BLaER1 treated with 17β-estradiol and CSF1 and Interleukin-3, amounts not matched to agents 10 nM and 100 nM (cell line): ENCODE measurements around the gene SEZ6L.

Experiments used
- H3K27ac ChIP-seq, 11 experiments: shearing (Covaris generic); formaldehyde crosslinking; 2 replicates each; pipeline ENCODE4 v1.8.1; 2022
- H3K27me3 ChIP-seq, 11 experiments: shearing (Covaris generic); formaldehyde crosslinking; 2 replicates each; pipeline ENCODE4 v1.8.1; 2022
- H3K36me3 ChIP-seq, 11 experiments: shearing (Covaris generic); formaldehyde crosslinking; 2 replicates each; pipeline ENCODE4 v1.8.1; 2022
- H3K4me1 ChIP-seq, 10 experiments: shearing (Covaris generic); formaldehyde crosslinking; 2 replicates each; pipeline ENCODE4 v1.8.1; 2022
- H3K4me2 ChIP-seq, 11 experiments: shearing (Covaris generic); formaldehyde crosslinking; 2 replicates each; pipeline ENCODE4 v1.8.1; 2022
- H3K4me3 ChIP-seq, 10 experiments: shearing (Covaris generic); formaldehyde crosslinking; 2 replicates each; pipeline ENCODE4 v1.8.1; 2022
- H3K9ac ChIP-seq, 11 experiments: shearing (Covaris generic); formaldehyde crosslinking; 2 replicates each; pipeline ENCODE4 v1.8.1; 2022
- H3K9me3 ChIP-seq, 11 experiments: shearing (Covaris generic); formaldehyde crosslinking; replicated peaks in 1 of 11; 2 replicates each; pipeline ENCODE4 v1.8.1; 2022
- H4K20me1 ChIP-seq, 11 experiments: shearing (Covaris generic); formaldehyde crosslinking; 2 replicates each; pipeline ENCODE4 v1.8.1; 2022
- Cebpa-rat ChIP-seq, 11 experiments: shearing (Covaris generic); IDR thresholded peaks; 2 replicates each; pipeline ENCODE4 v1.8.1; 2022

Gene SEZ6L

GRCh38 chr22:26432619-26433311, 263.5 kb downstream of the SEZ6L start:
- peak in 6 of 11 experiments; percentile 25 to 62 (median 49); a peak in 7 of 22 replicates for TF ChIP-seq Cebpa-rat (IDR thresholded peaks at IDR 0.05)
- Histone ChIP-seq H3K36me3 (peaks cover 14 to 49% (median 38%) of the 10 kb centered on the region in 11 experiments), H3K27ac (peak overlapping the region in 8 of 11 experiments; percentile 5 to 97 (median 93); a peak in 13 of 22 replicates), H3K4me2 (peak overlapping the region; percentile 4 to 99 (median 94); a peak in 19 of 22 replicates), H3K27me3 (no peaks in the 10 kb centered on the region), H3K4me1 (peaks cover 49 to 84% (median 71%) of the 10 kb centered on the region in 10 experiments), H3K4me3 (no peak overlapping the region), H4K20me1 (peaks cover 0 to 57% (median 36%) of the 10 kb centered on the region in 11 experiments; a peak in 20 of 22 replicates), H3K9me3 (no peaks in the 10 kb centered on the region), H3K9ac (0 out of 22 replicates have a peak overlapping the region, but pooled peaks of 1 of the 11 experiments have one; percentile 0)
